ENCODE data around the gene CERS6. TPM values are rescaled to one million over a fixed set of nuclear protein-coding genes. Genes with fewer than 3 reads are reported as not detected.
A peak's percentile ranks its signal among the peaks of the same experiment; 100 is the strongest.

The CERS6 gene
- total and polyA plus RNA-seq, 4 donors: 26.6 to 81.0 (median 41.5) TPM

- Histone ChIP-seq H3K27ac (ENCODE audit: low read depth, low read length) (no peak overlapping the region), H3K27me3 (ENCODE audit: control insufficient read depth, insufficient read depth, low read length) (no peaks in the 10 kb centered on the region), H3K9me3 (ENCODE audit: control insufficient read depth, insufficient read depth, low read length) (no peaks in the 10 kb centered on the region), H3K4me1 (ENCODE audit: control insufficient read depth, insufficient read depth, low read length) (peaks cover 3% of the 10 kb centered on the region), H3K36me3 (ENCODE audit: control insufficient read depth, insufficient read depth, low read length) (no peaks in the 10 kb centered on the region), H3K4me3 (ENCODE audit: low read depth, low read length) (no peak overlapping the region)
- no CpG with 5 or more reads among the region's 4 CpGs for WGBS (ENCODE audit: insufficient coverage)
- no peak for DNase-seq (ENCODE audit: low read depth in 4 of 6, low spot score in 6 of 6)
These were observed 19.6 kb downstream of the CERS6 start for GRCh38 chr2:168475636-168476035.

GRCh38 chr2:168478206-168478605 lies 22.1 kb downstream of the CERS6 start:
- H3K9me3 ChIP-seq (ENCODE audit: control insufficient read depth, insufficient read depth, low read length): no peaks in the 10 kb centered on the region
- H3K4me1 ChIP-seq (ENCODE audit: control insufficient read depth, insufficient read depth, low read length): peaks cover 3% of the 10 kb centered on the region
- H3K27me3 ChIP-seq (ENCODE audit: control insufficient read depth, insufficient read depth, low read length): no peaks in the 10 kb centered on the region
- WGBS (ENCODE audit: insufficient coverage): 78% methylated on average over 1 of the region's 1 CpG
- no peak overlapping the region for H3K27ac ChIP-seq (ENCODE audit: low read depth, low read length)
- no peak overlapping the region for H3K4me3 ChIP-seq (ENCODE audit: low read depth, low read length)
- H3K36me3 ChIP-seq (ENCODE audit: control insufficient read depth, insufficient read depth, low read length): no peaks in the 10 kb centered on the region
- DNase-seq (ENCODE audit: low read depth in 4 of 6, low spot score in 6 of 6): no peak

GRCh38 chr2:168480356-168480755 lies 24.3 kb downstream of the CERS6 start:
- Histone ChIP-seq H3K27ac (ENCODE audit: low read depth, low read length) (no peak overlapping the region), H3K27me3 (ENCODE audit: control insufficient read depth, insufficient read depth, low read length) (no peaks in the 10 kb centered on the region), H3K4me1 (ENCODE audit: control insufficient read depth, insufficient read depth, low read length) (peaks cover 3% of the 10 kb centered on the region), H3K36me3 (ENCODE audit: control insufficient read depth, insufficient read depth, low read length) (no peaks in the 10 kb centered on the region), H3K4me3 (ENCODE audit: low read depth, low read length) (no peak overlapping the region), H3K9me3 (ENCODE audit: control insufficient read depth, insufficient read depth, low read length) (no peaks in the 10 kb centered on the region)
- no peak for DNase-seq (ENCODE audit: low read depth in 4 of 6, low spot score in 6 of 6)
- 91% methylated on average over 3 of the region's 3 CpGs for WGBS (ENCODE audit: insufficient coverage)

GRCh38 chr2:168480825-168481585 lies 24.9 kb downstream of the CERS6 start:
- no peaks in the 10 kb centered on the region for H3K36me3 ChIP-seq (ENCODE audit: control insufficient read depth, insufficient read depth, low read length)
- no peaks in the 10 kb centered on the region for H3K9me3 ChIP-seq (ENCODE audit: control insufficient read depth, insufficient read depth, low read length)
- WGBS (ENCODE audit: insufficient coverage): 90% methylated on average over 12 of the region's 15 CpGs
- H3K27ac ChIP-seq (ENCODE audit: low read depth, low read length): no peak overlapping the region
- DNase-seq (ENCODE audit: low read depth in 4 of 6, low spot score in 6 of 6): no peak
- H3K27me3 ChIP-seq (ENCODE audit: control insufficient read depth, insufficient read depth, low read length): no peaks in the 10 kb centered on the region
- H3K4me1 ChIP-seq (ENCODE audit: control insufficient read depth, insufficient read depth, low read length): peaks cover 3% of the 10 kb centered on the region
- H3K4me3 ChIP-seq (ENCODE audit: low read depth, low read length): no peak overlapping the region

- H3K27ac ChIP-seq (ENCODE audit: low read depth, low read length): peak overlapping the region; percentile 12
- peaks cover 3% of the 10 kb centered on the region for H3K4me1 ChIP-seq (ENCODE audit: control insufficient read depth, insufficient read depth, low read length)
- no CpG with 5 or more reads among the region's 2 CpGs for WGBS (ENCODE audit: insufficient coverage)
These were observed 26.2 kb downstream of the CERS6 start for GRCh38 chr2:168482269-168482668.

GRCh38 chr2:168482952-168483831 lies 27.1 kb downstream of the CERS6 start:
- Histone ChIP-seq H3K27me3 (ENCODE audit: control insufficient read depth, insufficient read depth, low read length) (no peaks in the 10 kb centered on the region), H3K4me1 (ENCODE audit: control insufficient read depth, insufficient read depth, low read length) (peaks cover 3% of the 10 kb centered on the region), H3K36me3 (ENCODE audit: control insufficient read depth, insufficient read depth, low read length) (no peaks in the 10 kb centered on the region), H3K4me3 (ENCODE audit: low read depth, low read length) (no peak overlapping the region), H3K27ac (ENCODE audit: low read depth, low read length) (peak overlapping the region; percentile 12), H3K9me3 (ENCODE audit: control insufficient read depth, insufficient read depth, low read length) (no peaks in the 10 kb centered on the region)
- whole genome bisulfite sequencing (ENCODE audit: insufficient coverage): 98% methylated on average over 7 of the region's 9 CpGs
- DNase-seq (ENCODE audit: low read depth in 4 of 6, low spot score in 6 of 6): no peak

More at GRCh38 chr2:168482269-168482668, 26.2 kb downstream of the CERS6 start:
- H3K4me3 ChIP-seq (ENCODE audit: low read depth, low read length): no peak overlapping the region
- no peak for DNase-seq (ENCODE audit: low read depth in 4 of 6, low spot score in 6 of 6)
- no peaks in the 10 kb centered on the region for H3K27me3 ChIP-seq (ENCODE audit: control insufficient read depth, insufficient read depth, low read length)
- H3K36me3 ChIP-seq (ENCODE audit: control insufficient read depth, insufficient read depth, low read length): no peaks in the 10 kb centered on the region
- no peaks in the 10 kb centered on the region for H3K9me3 ChIP-seq (ENCODE audit: control insufficient read depth, insufficient read depth, low read length)

- Histone ChIP-seq H3K27ac (ENCODE audit: low read depth, low read length) (no peak overlapping the region), H3K4me1 (ENCODE audit: control insufficient read depth, insufficient read depth, low read length) (peaks cover 3% of the 10 kb centered on the region), H3K27me3 (ENCODE audit: control insufficient read depth, insufficient read depth, low read length) (no peaks in the 10 kb centered on the region), H3K36me3 (ENCODE audit: control insufficient read depth, insufficient read depth, low read length) (no peaks in the 10 kb centered on the region), H3K9me3 (ENCODE audit: control insufficient read depth, insufficient read depth, low read length) (no peaks in the 10 kb centered on the region), H3K4me3 (ENCODE audit: low read depth, low read length) (no peak overlapping the region)
- DNase-seq (ENCODE audit: low read depth in 4 of 6, low spot score in 6 of 6): no peak
- WGBS (ENCODE audit: insufficient coverage): no CpG with 5 or more reads among the region's 3 CpGs
These were observed 30.4 kb downstream of the CERS6 start for GRCh38 chr2:168486477-168486876.

GRCh38 chr2:168490015-168490874 lies 34.2 kb downstream of the CERS6 start:
- Histone ChIP-seq H3K36me3 (ENCODE audit: control insufficient read depth, insufficient read depth, low read length) (peaks cover 2% of the 10 kb centered on the region), H3K9me3 (ENCODE audit: control insufficient read depth, insufficient read depth, low read length) (no peaks in the 10 kb centered on the region), H3K27me3 (ENCODE audit: control insufficient read depth, insufficient read depth, low read length) (no peaks in the 10 kb centered on the region), H3K27ac (ENCODE audit: low read depth, low read length) (peak overlapping the region; percentile 8), H3K4me3 (ENCODE audit: low read depth, low read length) (peak overlapping the region; percentile 4), H3K4me1 (ENCODE audit: control insufficient read depth, insufficient read depth, low read length) (peaks cover 3% of the 10 kb centered on the region)
- 17% methylated on average over 1 of the region's 7 CpGs for WGBS (ENCODE audit: insufficient coverage)
- no peak for DNase-seq (ENCODE audit: low read depth in 4 of 6, low spot score in 6 of 6)

GRCh38 chr2:168490946-168491605 lies 35.0 kb downstream of the CERS6 start:
- 20% methylated on average over 1 of the region's 3 CpGs for WGBS (ENCODE audit: insufficient coverage)
- H3K27ac ChIP-seq (ENCODE audit: low read depth, low read length): peak overlapping the region; percentile 8
- no peaks in the 10 kb centered on the region for H3K27me3 ChIP-seq (ENCODE audit: control insufficient read depth, insufficient read depth, low read length)
- H3K4me3 ChIP-seq (ENCODE audit: low read depth, low read length): no peak overlapping the region
- DNase-seq (ENCODE audit: low read depth in 4 of 6, low spot score in 6 of 6): no peak
- H3K4me1 ChIP-seq (ENCODE audit: control insufficient read depth, insufficient read depth, low read length): peaks cover 3% of the 10 kb centered on the region
- H3K9me3 ChIP-seq (ENCODE audit: control insufficient read depth, insufficient read depth, low read length): no peaks in the 10 kb centered on the region
- peaks cover 2% of the 10 kb centered on the region for H3K36me3 ChIP-seq (ENCODE audit: control insufficient read depth, insufficient read depth, low read length)

Measured in spinal cord (tissue), 10 donors.